Natural killer cell (primary cell): ENCODE results near the gene COX10. TPM values are rescaled to one million over a fixed set of nuclear protein-coding genes. Genes with fewer than 3 reads are reported as not detected.

Source experiments
- ATAC-seq, 3 donors: fragments of 150-1000 bp in 2 of 3; fragments of 200-7000 bp in 1 of 3; cut with Tn5 transposase; 1 replicate in 1 of 3; 2 replicates in 2 of 3; pipeline ENCODE4 v1.10.0; 2021; ENCODE audit warnings: mild to moderate bottlenecking in 2 of 3, moderate library complexity in 2 of 3
- DNase-seq, 2 donors: peaks; one replicate each; pipeline versions ENCODE4 v3.0.0 to v3.0.0-alpha.2; 2013 to 2021; ENCODE audit warnings: mixed read lengths in 1 of 2
- H3K27ac ChIP-seq: one replicate; pipeline ENCODE4 v1.5.1; 2013; ENCODE audit warnings: mild to moderate bottlenecking, low read length
- H3K27me3 ChIP-seq: one replicate; pipeline ENCODE4 v1.6.1; 2013; ENCODE audit warnings: low read length; ENCODE audit not compliant: control insufficient read depth, insufficient read depth
- H3K36me3 ChIP-seq: one replicate; pipeline ENCODE4 v1.6.1; 2013; ENCODE audit warnings: low read length; ENCODE audit not compliant: control insufficient read depth, insufficient read depth
- H3K4me1 ChIP-seq: one replicate; pipeline ENCODE4 v1.6.1; 2013; ENCODE audit warnings: low read length; ENCODE audit not compliant: control insufficient read depth, insufficient read depth
- H3K4me3 ChIP-seq: one replicate; pipeline ENCODE4 v1.5.1; 2013; ENCODE audit warnings: low read length
- H3K9me3 ChIP-seq: one replicate; pipeline ENCODE4 v1.6.1; 2013; ENCODE audit warnings: low read length; ENCODE audit not compliant: control insufficient read depth, insufficient read depth
- H3K27ac Mint-ChIP-seq, 2 donors: one replicate each; pipeline ENCODE4 v1.8.0; 2022; ENCODE audit warnings: mild to moderate bottlenecking in 2 of 2, mixed read lengths in 2 of 2, moderate library complexity in 1 of 2
- H3K27me3 Mint-ChIP-seq, 2 donors: one replicate each; pipeline ENCODE4 v1.8.0; 2022; ENCODE audit warnings: low read depth in 2 of 2, mixed read lengths in 2 of 2
- H3K36me3 Mint-ChIP-seq: one replicate; pipeline ENCODE4 v1.8.0; 2022; ENCODE audit warnings: mixed read lengths
- H3K4me1 Mint-ChIP-seq, 2 donors: one replicate each; pipeline ENCODE4 v1.8.0; 2022; ENCODE audit warnings: mixed read lengths in 2 of 2
- H3K4me3 Mint-ChIP-seq: one replicate; pipeline ENCODE4 v1.8.0; 2022; ENCODE audit warnings: mild to moderate bottlenecking, moderate library complexity, mixed read lengths
- H3K9me3 Mint-ChIP-seq, 2 donors: one replicate each; pipeline ENCODE4 v1.8.0; 2022; ENCODE audit warnings: mixed read lengths in 2 of 2
- CTCF ChIP-seq: fragments of 200-600 bp; IDR thresholded peaks from one replicate; pipeline ENCODE4 v1.8.0; 2022; ENCODE audit warnings: antibody characterized with exemption
- WGBS: methylation state at CpG from one replicate; pipeline ENCODE4 v1.1.7; 2013; ENCODE audit warnings: missing lambda C conversion rate; ENCODE audit not compliant: insufficient coverage; 5-methylcytosine and 5-hydroxymethylcytosine counted together
- intact Hi-C: fragments of 100-400 bp; cut with micrococcal nuclease; formaldehyde crosslinking; loops from one replicate; pipeline ENCODE4 v1.14.2; 2022
- total RNA-seq, 4 donors: library from RNA; stranded (reverse); fragments of 120-200 nt in 1 of 4; gene quantifications; one replicate each; pipeline versions ENCODE4 v1.2.3 to v1.2.4, GENCODE V29; 2013 to 2022

The COX10 gene
- total RNA-seq, 3 donors from 2014 or later (not counting 1 experiment from before 2014, with no cell fraction given): 12.5 to 17.0 (median 13.5) TPM

GRCh38 chr17:14201021-14201987 is 132.0 kb downstream of the COX10 start:
- peak overlapping the region; percentile 91 to 92 for H3K27ac Mint-ChIP-seq
- 30% methylated on average over 9 of the region's 10 CpGs for WGBS
- H3K9me3 ChIP-seq: no peaks in the 10 kb centered on the region

DNA sequence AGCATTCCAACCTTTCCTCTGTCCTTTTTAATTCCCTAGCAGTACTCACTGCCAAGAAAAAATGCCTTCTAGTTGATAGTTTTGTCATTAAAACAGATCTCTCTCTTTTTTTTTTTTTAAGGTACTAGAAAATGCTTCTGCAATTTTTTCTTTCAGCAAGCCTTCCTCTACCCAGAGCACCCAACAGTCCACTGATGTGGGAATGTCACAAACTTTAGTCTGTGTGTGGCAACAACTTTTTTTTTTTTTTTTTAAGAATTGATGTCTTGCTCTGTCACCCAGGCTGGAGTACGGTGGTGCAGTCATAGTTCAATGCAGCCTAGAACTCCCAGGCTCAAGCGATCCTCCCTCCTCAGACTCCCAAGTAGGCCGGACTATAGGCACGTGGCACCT is 132.7 kb downstream of the COX10 start:
- ATAC-seq (no peak), DNase-seq (peak in 1 of 2 donors; percentile 45)
- Mint-ChIP-seq H3K36me3 (no peaks in the 10 kb centered on the region), H3K9me3 (peaks cover 0 to 2% of the 10 kb centered on the region in 2 donors), H3K4me3 (peak overlapping the region; percentile 76), H3K27me3 (no peaks in the 10 kb centered on the region), H3K4me1 (peaks cover 100% of the 10 kb centered on the region in 2 donors), H3K27ac (peak overlapping the region; percentile 91 to 92)
- no CpG with 5 or more reads among the region's 4 CpGs for WGBS
- intact Hi-C loops: loop anchor here (5.0 kb wide), 2 partner anchors 135 to 225 kb away; partner anchors contain the start of gene COX10
- H3K9me3 ChIP-seq: no peaks in the 10 kb centered on the region
- H3K27me3 ChIP-seq: no peaks in the 10 kb centered on the region
- no peak for TF ChIP-seq CTCF
- H3K27ac ChIP-seq: peak overlapping the region; percentile 73
- H3K4me1 ChIP-seq: peaks cover 93% of the 10 kb centered on the region
- H3K36me3 ChIP-seq: no peaks in the 10 kb centered on the region
- H3K4me3 ChIP-seq: no peak overlapping the region

More at GRCh38 chr17:14201021-14201987, 132.0 kb downstream of the COX10 start:
- intact Hi-C loops: loop anchor here (5.0 kb wide), 2 partner anchors 134 to 226 kb away; partner anchors contain the start of gene COX10
- Histone ChIP-seq H3K4me1 (peaks cover 93% of the 10 kb centered on the region), H3K27ac (peak overlapping the region; percentile 73), H3K4me3 (no peak overlapping the region), H3K27me3 (no peaks in the 10 kb centered on the region), H3K36me3 (no peaks in the 10 kb centered on the region)
- ATAC-seq: peak; percentile 56 to 87 (median 74)
- no peaks in the 10 kb centered on the region for H3K27me3 Mint-ChIP-seq
- peak; percentile 54 to 85 for DNase-seq
- TF ChIP-seq CTCF: no peak
- peak overlapping the region; percentile 76 for H3K4me3 Mint-ChIP-seq
- H3K9me3 Mint-ChIP-seq: peaks cover 0 to 2% of the 10 kb centered on the region in 2 donors
- peaks cover 100% of the 10 kb centered on the region in 2 donors for H3K4me1 Mint-ChIP-seq
- no peaks in the 10 kb centered on the region for H3K36me3 Mint-ChIP-seq

DNA sequence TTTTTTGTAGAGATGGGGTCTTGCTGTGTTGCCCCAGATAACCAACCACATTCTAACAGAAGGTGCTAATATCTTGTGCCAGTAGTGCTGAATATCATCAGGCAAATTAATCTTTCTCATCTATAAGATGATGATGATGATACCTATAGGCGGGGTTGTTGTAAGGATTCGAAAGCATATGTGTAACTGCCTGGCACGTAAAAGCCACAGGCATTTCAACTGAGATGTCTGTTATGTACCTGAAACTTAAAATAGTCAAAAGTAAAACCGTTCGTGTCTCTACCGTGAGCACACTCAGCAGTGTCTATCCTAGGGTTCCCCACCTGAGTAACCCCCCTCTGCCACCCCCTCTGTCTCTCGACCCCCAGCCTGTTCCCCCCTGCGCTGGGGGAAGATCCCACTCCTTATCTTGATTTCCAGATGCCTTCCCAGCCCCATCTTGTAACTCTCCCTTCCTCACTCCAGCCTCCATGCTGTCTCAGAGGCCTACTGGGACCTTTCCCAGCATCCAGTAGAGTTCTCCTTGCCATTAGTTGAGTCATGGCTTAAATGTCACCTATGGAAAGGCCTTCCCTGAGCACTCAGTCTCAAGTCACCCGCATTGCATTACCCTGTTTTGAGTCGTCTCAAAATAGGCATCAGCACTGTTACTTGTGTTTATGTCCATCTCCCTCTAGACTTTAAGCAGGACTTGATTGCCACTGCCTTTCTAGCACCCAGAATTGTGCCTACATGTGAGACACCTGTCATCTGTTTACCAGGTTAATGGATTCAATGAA is 133.3 kb downstream of the COX10 start:
- peak overlapping the region; percentile 91 to 92 for H3K27ac Mint-ChIP-seq
- H3K27me3 Mint-ChIP-seq: no peaks in the 10 kb centered on the region
- Histone ChIP-seq H3K36me3 (no peaks in the 10 kb centered on the region), H3K27ac (peak overlapping the region; percentile 73), H3K27me3 (no peaks in the 10 kb centered on the region), H3K4me1 (peaks cover 93% of the 10 kb centered on the region), H3K4me3 (no peak overlapping the region), H3K9me3 (no peaks in the 10 kb centered on the region)
- peaks cover 100% of the 10 kb centered on the region in 2 donors for H3K4me1 Mint-ChIP-seq
- peak overlapping the region; percentile 76 for H3K4me3 Mint-ChIP-seq
- ATAC-seq (no peak), DNase-seq (peak in 1 of 2 donors; percentile 43)
- H3K9me3 Mint-ChIP-seq: peaks cover 0 to 2% of the 10 kb centered on the region in 2 donors
- no peak for TF ChIP-seq CTCF
- H3K36me3 Mint-ChIP-seq: no peaks in the 10 kb centered on the region
- WGBS: 79% methylated on average over 9 of the region's 10 CpGs
- intact Hi-C loops: loop anchor here (5.0 kb wide), 2 partner anchors 135 to 225 kb away; partner anchors contain the start of gene COX10
